H9 (cell line): Measurements from ENCODE around the gene SYNC. TPM values are rescaled to one million over a fixed set of nuclear protein-coding genes. Genes with fewer than 3 reads are reported as not detected.
A peak's percentile ranks its signal among the peaks of the same experiment; 100 is the strongest.

Source experiments
- DNase-seq: peaks from one replicate; pipeline ENCODE4 v3.0.0-alpha.2; 2017
- H2AFZ ChIP-seq: one replicate; pipeline ENCODE4 v1.6.1; 2013; ENCODE audit warnings: mild to moderate bottlenecking, low read length, control low read depth, moderate library complexity
- H2AK5ac ChIP-seq: 2 replicates; pipeline ENCODE4 v1.6.1; 2013; ENCODE audit warnings: low read length, control low read depth, mixed read lengths; ENCODE audit not compliant: insufficient read length
- H2BK120ac ChIP-seq: one replicate; pipeline ENCODE4 v1.6.1; 2013; ENCODE audit warnings: low read depth, mild to moderate bottlenecking, low read length, control low read depth, inconsistent platforms; ENCODE audit not compliant: poor library complexity, severe bottlenecking
- H2BK12ac ChIP-seq: 2 replicates; pipeline ENCODE4 v1.6.1; 2013; ENCODE audit warnings: low read length, control low read depth, mixed read lengths, low read depth; ENCODE audit not compliant: insufficient read length
- H2BK15ac ChIP-seq: 2 replicates; pipeline ENCODE4 v1.6.1; 2013; ENCODE audit warnings: low read depth, low read length, control low read depth
- H2BK20ac ChIP-seq: one replicate; pipeline ENCODE4 v1.6.1; 2013; ENCODE audit warnings: low read depth, mild to moderate bottlenecking, low read length, control low read depth, inconsistent platforms; ENCODE audit not compliant: poor library complexity, severe bottlenecking
- H2BK5ac ChIP-seq: 2 replicates; pipeline ENCODE4 v1.6.1; 2013; ENCODE audit warnings: low read length, control low read depth, mixed read lengths; ENCODE audit not compliant: insufficient read length
- H3K14ac ChIP-seq: 2 replicates; pipeline ENCODE4 v1.6.1; 2013; ENCODE audit warnings: low read length, control low read depth; ENCODE audit not compliant: insufficient read depth
- H3K18ac ChIP-seq: 2 replicates; pipeline ENCODE4 v1.6.1; 2013; ENCODE audit warnings: low read depth, mild to moderate bottlenecking, mixed read lengths, low read length, control low read depth; ENCODE audit not compliant: insufficient read length
- H3K23ac ChIP-seq: 2 replicates; pipeline ENCODE4 v1.6.1; 2013; ENCODE audit warnings: low read length, control low read depth, mixed read lengths, low read depth; ENCODE audit not compliant: insufficient read length
- H3K23me2 ChIP-seq: 2 replicates; pipeline ENCODE4 v1.6.1; 2013; ENCODE audit warnings: low read depth, mild to moderate bottlenecking, mixed read lengths, low read length, control low read depth; ENCODE audit not compliant: insufficient read length, poor library complexity, severe bottlenecking
- H3K27ac ChIP-seq: 2 replicates; pipeline ENCODE4 v1.5.1; 2013; ENCODE audit warnings: low read length, control low read depth, mixed read lengths, low read depth; ENCODE audit not compliant: insufficient read length
- H3K27me3 ChIP-seq: 2 replicates; pipeline ENCODE4 v1.6.1; 2013; ENCODE audit warnings: low read length, control low read depth, inconsistent platforms; ENCODE audit not compliant: insufficient read depth
- H3K4ac ChIP-seq: 2 replicates; pipeline ENCODE4 v1.6.1; 2013; ENCODE audit warnings: low read depth, mild to moderate bottlenecking, control low read depth, inconsistent platforms, low read length, moderate library complexity
- H3K4me1 ChIP-seq: 2 replicates; pipeline ENCODE4 v1.6.1; 2013; ENCODE audit warnings: low read length, control low read depth, inconsistent platforms; ENCODE audit not compliant: insufficient read depth
- H3K4me2 ChIP-seq: 2 replicates; pipeline ENCODE4 v1.6.1; 2013; ENCODE audit warnings: low read length, control low read depth, mixed read lengths; ENCODE audit not compliant: insufficient read length, insufficient read depth
- H3K56ac ChIP-seq: 2 replicates; pipeline ENCODE4 v1.6.1; 2013; ENCODE audit warnings: low read depth, mild to moderate bottlenecking, mixed read lengths, low read length, control low read depth; ENCODE audit not compliant: insufficient read length
- H3K79me1 ChIP-seq: 2 replicates; pipeline ENCODE4 v1.6.1; 2013; ENCODE audit warnings: low read depth, mild to moderate bottlenecking, moderate library complexity, low read length, control low read depth, inconsistent platforms; ENCODE audit not compliant: insufficient read depth, poor library complexity, severe bottlenecking
- H3K79me2 ChIP-seq: 2 replicates; pipeline ENCODE4 v1.6.1; 2013; ENCODE audit warnings: low read length, control low read depth, inconsistent platforms; ENCODE audit not compliant: insufficient read depth
- H3K9ac ChIP-seq: 2 replicates; pipeline ENCODE4 v1.6.1; 2013; ENCODE audit warnings: low read length, control low read depth, mixed read lengths; ENCODE audit not compliant: insufficient read length; ENCODE audit errors: extremely low read depth
- H3K9me3 ChIP-seq: one replicate; pipeline ENCODE4 v1.6.1; 2013; ENCODE audit warnings: low read depth, low read length, inconsistent platforms; ENCODE audit not compliant: control insufficient read depth
- H3T11ph ChIP-seq: one replicate; pipeline ENCODE4 v1.6.1; 2013; ENCODE audit warnings: mild to moderate bottlenecking, low read length, control low read depth, inconsistent platforms
- H4K20me1 ChIP-seq: one replicate; pipeline ENCODE4 v1.6.1; 2013; ENCODE audit not compliant: control insufficient read depth, insufficient read length, insufficient read depth
- H4K5ac ChIP-seq: 2 replicates; pipeline ENCODE4 v1.6.1; 2013; ENCODE audit warnings: low read depth, mild to moderate bottlenecking, mixed read lengths, low read length, control low read depth; ENCODE audit not compliant: insufficient read length
- H4K8ac ChIP-seq: replicated peaks from 2 replicates; pipeline ENCODE4 v1.6.1; 2013; ENCODE audit warnings: low read length, control low read depth, mixed read lengths, low read depth; ENCODE audit not compliant: insufficient read length
- H4K91ac ChIP-seq: 2 replicates; pipeline ENCODE4 v1.6.1; 2013; ENCODE audit warnings: low read depth, mild to moderate bottlenecking, moderate library complexity, mixed read lengths, low read length, control low read depth; ENCODE audit not compliant: insufficient read length
- H3K27ac Mint-ChIP-seq, 3 experiments: 2 replicates in 2 of 3; 3 replicates in 1 of 3; pipeline ENCODE4 v1.8.0; 2020 to 2021; ENCODE audit warnings: mixed read lengths in 3 of 3, mild to moderate bottlenecking in 1 of 3, moderate library complexity in 1 of 3
- H3K27me3 Mint-ChIP-seq: 2 replicates; pipeline ENCODE4 v1.8.0; 2021; ENCODE audit warnings: low read depth, mild to moderate bottlenecking, moderate library complexity, mixed read lengths
- H3K36me3 Mint-ChIP-seq, 3 experiments: 2 replicates in 2 of 3; 3 replicates in 1 of 3; pipeline ENCODE4 v1.8.0; 2020 to 2021; ENCODE audit warnings: low read depth in 3 of 3, mixed read lengths in 3 of 3; ENCODE audit not compliant: insufficient read depth in 1 of 3
- H3K4me1 Mint-ChIP-seq, 2 experiments: 2 replicates each; pipeline ENCODE4 v1.8.0; 2020; ENCODE audit warnings: mixed read lengths in 2 of 2
- H3K4me3 Mint-ChIP-seq, 2 experiments: 2 replicates in 1 of 2; 3 replicates in 1 of 2; pipeline ENCODE4 v1.8.0; 2020 to 2021; ENCODE audit warnings: mild to moderate bottlenecking in 2 of 2, mixed read lengths in 2 of 2, moderate library complexity in 1 of 2
- H3K9me3 Mint-ChIP-seq, 2 experiments: 2 replicates in 1 of 2; 3 replicates in 1 of 2; pipeline ENCODE4 v1.8.0; 2020; ENCODE audit warnings: mild to moderate bottlenecking in 2 of 2, mixed read lengths in 2 of 2, moderate library complexity in 1 of 2
- CTCF ChIP-seq: fragments of 200-600 bp; sonication (generic); conservative IDR thresholded peaks from 3 replicates; pipeline ENCODE4 v1.8.0; 2021; ENCODE audit warnings: antibody characterized with exemption, mild to moderate bottlenecking
- WGBS: extraction: QIAGEN DNeasy Blood & Tissue Kit; methylation state at CpG from one replicate; pipeline ENCODE4 v1.1.7; 2013; ENCODE audit warnings: missing lambda C conversion rate, low lambda C conversion rate, mixed read lengths; ENCODE audit not compliant: insufficient read length; ENCODE audit errors: extremely low coverage; 5-methylcytosine and 5-hydroxymethylcytosine counted together
- total RNA-seq: library from RNA; stranded (reverse); gene quantifications from 2 replicates; pipeline ENCODE4 v1.2.1, GENCODE V29; 2021

SYNC gene
- total RNA-seq, 1 experiment from 2014 or later, result 0.15 TPM

GRCh38 chr1:32743380-32744070 lies 41.0 kb upstream of the SYNC start:
- Histone ChIP-seq H3K4me1 (peaks cover 3% of the 10 kb centered on the region; the same call in 1 of the 2 replicates), H4K5ac (no peak overlapping the region), H2BK20ac (no peak overlapping the region), H3K9ac (no peak overlapping the region), H3K4ac (no peak overlapping the region), H3K23me2 (peaks cover 3% of the 10 kb centered on the region), H3T11ph (no peak overlapping the region), H2AK5ac (no peak overlapping the region), H3K14ac (no peak overlapping the region), H2BK15ac (no peak overlapping the region), H3K79me1 (no peaks in the 10 kb centered on the region), H4K20me1 (no peaks in the 10 kb centered on the region), H3K23ac (no peak overlapping the region), H2BK5ac (no peak overlapping the region), H3K9me3 (no peaks in the 10 kb centered on the region), H2AFZ (no peak overlapping the region), H2BK120ac (no peak overlapping the region), H3K27ac (no peak overlapping the region), H3K18ac (no peak overlapping the region), H3K79me2 (no peaks in the 10 kb centered on the region), H2BK12ac (no peak overlapping the region), H3K4me2 (no peak overlapping the region), H3K56ac (no peak overlapping the region), H4K91ac (no peak overlapping the region), H4K8ac (no peak overlapping the region), H3K27me3 (no peaks in the 10 kb centered on the region; the same call in 1 of the 2 replicates)
- no CpG with 5 or more reads among the region's 6 CpGs for WGBS
- Mint-ChIP-seq H3K36me3 (peaks cover 0 to 10% (median 5%) of the 10 kb centered on the region in 3 experiments; a peak in 5 of 7 replicates), H3K9me3 (no peaks in the 10 kb centered on the region), H3K27ac (no peak overlapping the region), H3K4me3 (peak overlapping the region; percentile 75 to 83; a peak in 3 of 5 replicates), H3K4me1 (peaks cover 29 to 32% of the 10 kb centered on the region in 2 experiments), H3K27me3 (peaks cover 14% of the 10 kb centered on the region)
- TF ChIP-seq CTCF, result no peak
- no peak for DNase-seq
